GM21717 (cell line): ENCODE results near the gene ZNF483.
"Not testable (repeated sequence)": the region's sequence is repeated elsewhere in the genome, so short reads cannot be mapped to it uniquely, and the experiment has no call there.

ENCODE experiments used
- ATAC-seq: cut with Tn5 transposase; IDR thresholded peaks from one replicate; pipeline ENCODE4 v1.9.1; 2021; ENCODE audit warnings: mild to moderate bottlenecking, moderate library complexity; ENCODE audit not compliant: unreplicated experiment

The ZNF483 gene

DNA sequence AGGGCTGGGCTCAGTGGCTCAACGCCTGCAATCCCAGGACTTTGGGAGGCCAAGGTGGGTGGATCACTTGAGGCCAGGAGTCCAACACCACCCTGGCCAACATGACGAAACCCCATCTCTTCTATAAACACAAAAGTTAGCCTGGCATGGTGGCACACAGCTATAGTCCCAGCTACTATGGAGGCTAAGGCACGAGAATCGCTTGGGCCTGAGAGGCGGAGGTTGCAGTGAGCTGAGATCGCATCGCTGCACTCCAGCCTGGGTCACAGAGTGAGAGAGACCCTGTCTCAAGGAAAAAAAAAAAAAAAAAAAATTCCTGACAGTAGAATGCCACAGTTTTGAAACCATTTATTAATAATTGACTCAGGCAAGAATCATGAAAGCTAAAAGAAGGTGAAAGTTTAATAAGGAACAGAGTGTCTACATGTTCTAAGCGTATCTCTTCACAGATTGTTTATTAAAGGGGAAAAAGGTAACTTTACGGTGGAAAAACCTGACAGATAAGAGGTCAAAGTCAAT is 80.1 kb downstream of the ZNF483 start:
- ATAC-seq = no peak

DNA sequence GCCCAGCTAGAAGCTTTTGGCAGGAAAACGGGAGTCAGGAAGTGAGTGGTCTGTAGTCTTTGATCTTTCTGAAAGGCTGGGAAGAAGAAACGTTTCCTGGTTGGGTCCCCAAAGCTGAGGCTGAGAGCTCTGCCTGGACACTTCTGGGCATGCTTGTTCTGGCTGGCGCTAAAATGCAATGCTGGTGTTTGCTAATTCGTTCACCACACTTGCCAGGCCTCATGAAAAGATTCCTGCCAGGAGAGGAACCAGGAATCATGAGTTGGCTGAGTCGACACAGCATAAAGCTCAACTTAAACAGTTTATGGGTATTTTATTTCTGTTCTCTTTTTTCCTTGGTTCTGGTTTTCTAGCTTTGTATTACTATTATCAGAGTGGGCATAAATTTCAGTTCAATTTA is 85.2 kb downstream of the ZNF483 start:
- no peak for ATAC-seq

DNA sequence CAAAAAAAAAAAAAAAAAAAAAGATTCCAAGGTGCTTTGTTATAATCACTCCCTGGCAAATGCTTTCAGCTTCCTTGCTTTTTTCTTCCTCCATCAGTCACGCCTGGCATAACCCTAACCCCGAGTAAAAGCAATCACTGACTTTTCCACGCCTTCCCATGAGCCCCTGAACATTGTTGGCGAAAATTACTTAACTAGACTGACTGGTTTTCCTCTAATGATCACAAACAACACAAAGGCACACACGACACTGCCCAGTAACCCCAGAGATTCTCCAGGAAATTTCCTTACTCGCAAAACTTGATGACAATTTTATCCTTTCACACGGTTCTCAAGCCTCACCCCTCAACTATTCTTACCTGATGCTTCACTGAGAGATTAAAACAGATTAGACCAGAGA is 85.9 kb downstream of the ZNF483 start:
- no peak for ATAC-seq

DNA sequence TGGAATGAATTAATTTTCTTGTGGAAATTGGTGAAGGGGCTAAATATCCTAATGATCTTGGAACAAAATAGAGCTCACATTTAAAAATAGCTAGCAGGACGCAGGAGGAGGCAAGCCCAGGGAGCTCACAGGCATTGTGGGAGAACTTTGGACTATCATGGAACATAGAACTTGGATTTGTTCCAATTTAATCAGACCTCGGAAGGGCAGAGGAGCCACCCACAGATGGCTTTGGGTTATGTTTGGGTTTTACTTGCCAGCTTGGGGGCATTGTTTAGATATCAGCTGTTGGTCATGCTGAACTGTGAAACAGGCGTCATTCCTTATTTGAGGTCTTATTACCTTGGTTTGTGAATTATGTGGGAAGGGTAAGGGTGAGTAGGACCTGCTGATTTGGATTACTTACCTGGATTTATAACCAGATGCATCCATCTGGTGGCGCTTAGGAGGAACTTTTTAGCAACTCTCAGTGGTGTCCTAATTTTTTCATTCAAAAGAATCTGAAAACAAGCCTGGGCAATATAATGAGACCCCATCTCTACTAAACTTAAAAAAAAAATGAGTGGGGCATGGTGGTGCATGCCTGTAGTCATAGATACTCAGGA is 88.6 kb downstream of the ZNF483 start:
- ATAC-seq = no peak

DNA sequence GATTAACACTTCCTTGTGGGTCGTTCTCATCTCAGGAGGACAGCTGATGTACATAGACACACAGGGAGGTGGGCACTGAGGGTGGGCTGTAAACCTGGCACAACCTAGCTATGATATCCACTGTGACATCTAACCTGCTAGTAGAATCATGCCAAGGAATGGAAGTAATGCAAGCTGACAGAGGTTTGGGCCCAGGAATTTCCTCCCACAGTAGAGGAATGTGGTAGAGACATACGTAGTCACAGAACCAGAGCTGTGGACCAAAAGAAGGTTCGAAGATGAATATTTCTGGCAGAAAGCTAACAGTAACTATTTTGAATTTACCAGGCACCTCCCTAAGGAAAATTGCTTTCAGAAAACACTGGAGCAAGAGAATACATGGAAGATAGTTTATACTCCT is 90.9 kb downstream of the ZNF483 start:
- ATAC-seq = no peak

DNA sequence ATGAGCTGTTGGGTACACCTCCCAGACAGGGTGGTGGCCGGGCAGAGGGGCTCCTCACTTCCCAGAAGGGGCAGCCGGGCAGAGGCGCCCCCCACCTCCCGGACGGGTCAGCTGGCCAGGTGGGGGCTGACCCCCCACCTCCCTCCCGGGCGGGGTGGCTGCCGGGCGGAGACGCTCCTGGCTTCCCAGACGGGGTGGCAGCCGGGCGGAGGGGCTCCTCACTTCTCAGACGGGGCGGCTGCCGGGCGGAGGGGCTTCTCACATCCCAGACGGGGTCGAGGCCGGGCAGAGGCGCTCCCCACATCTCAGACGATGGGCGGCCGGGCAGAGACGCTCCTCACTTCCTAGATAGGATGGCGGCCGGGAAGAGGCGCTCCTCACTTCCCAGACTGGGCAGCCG is 92.4 kb downstream of the ZNF483 start:
- not testable (repeated sequence) for ATAC-seq

DNA sequence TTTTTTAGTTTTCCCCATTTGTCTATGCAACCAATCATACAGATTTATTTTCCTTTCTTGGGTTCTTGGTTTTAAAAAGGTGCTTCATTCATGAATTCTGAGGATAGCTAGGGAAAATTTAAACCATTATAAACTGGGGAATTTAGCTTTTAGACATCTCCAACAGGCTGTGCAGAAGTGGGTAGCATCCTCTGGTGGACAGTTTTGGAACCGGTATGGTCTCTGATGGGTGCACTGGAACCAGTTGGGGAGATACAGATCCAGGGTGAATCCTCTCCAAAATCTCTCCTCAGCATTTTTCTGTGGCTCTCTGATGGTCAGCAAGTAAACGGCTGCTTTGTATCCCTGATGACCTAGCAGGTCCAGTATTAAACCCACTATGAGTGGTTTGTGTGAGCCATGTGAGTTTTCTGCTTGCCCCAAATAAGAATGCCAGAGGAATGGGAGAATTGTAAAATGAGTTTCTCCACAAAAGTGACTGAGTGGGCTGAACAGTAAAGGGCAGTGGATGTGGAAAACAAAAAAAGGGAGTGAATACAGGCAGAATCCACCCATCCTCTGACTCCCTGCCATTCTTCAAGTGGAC is 97.0 kb downstream of the ZNF483 start:
- ATAC-seq = no peak

DNA sequence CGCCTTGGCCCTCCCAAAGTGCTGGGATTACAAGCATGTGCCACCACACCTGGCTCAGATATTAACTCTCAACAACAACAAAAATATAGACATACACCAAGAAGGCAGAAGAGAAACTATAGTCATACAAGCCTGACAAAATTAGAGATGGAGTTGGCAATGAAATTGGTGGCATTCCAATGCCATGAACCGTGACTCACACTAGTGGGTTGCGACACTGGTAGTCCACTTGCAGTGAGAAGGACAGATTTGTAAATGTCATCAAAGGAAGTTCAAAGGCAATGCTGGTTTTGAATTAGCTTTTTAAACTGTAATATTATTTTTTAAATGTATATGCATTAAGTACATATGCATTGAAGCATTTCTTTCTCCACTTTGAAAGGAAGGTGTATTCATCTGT is 97.6 kb downstream of the ZNF483 start:
- no peak for ATAC-seq
